Activated CD8-positive, alpha-beta memory T cell treated with anti-CD3 and anti-CD28 coated beads for 48 hours (primary cell): ENCODE results near the gene CEP70.
"Not testable (repeated sequence)": the region's sequence is repeated elsewhere in the genome, so short reads cannot be mapped to it uniquely, and the experiment has no call there.

ENCODE experiments used
- DNase-seq, 3 experiments: peaks; one replicate each; pipeline ENCODE4 v3.0.0-alpha.2; 2020; ENCODE audit warnings: low read depth in 2 of 3, low spot score in 2 of 3

The CEP70 gene, protein sequence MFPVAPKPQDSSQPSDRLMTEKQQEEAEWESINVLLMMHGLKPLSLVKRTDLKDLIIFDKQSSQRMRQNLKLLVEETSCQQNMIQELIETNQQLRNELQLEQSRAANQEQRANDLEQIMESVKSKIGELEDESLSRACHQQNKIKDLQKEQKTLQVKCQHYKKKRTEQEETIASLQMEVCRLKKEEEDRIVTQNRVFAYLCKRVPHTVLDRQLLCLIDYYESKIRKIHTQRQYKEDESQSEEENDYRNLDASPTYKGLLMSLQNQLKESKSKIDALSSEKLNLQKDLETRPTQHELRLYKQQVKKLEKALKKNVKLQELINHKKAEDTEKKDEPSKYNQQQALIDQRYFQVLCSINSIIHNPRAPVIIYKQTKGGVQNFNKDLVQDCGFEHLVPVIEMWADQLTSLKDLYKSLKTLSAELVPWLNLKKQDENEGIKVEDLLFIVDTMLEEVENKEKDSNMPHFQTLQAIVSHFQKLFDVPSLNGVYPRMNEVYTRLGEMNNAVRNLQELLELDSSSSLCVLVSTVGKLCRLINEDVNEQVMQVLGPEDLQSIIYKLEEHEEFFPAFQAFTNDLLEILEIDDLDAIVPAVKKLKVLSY

GRCh38 chr3:138594150-138594934 lies at the start of gene CEP70:
Gene CEP70, minus strand, starts transcription at chr3:138594260. Its CDS starts 21,333 bp downstream, at chr3:138572927.
- peak; percentile 64 to 75 (median 72) for DNase-seq

DNA sequence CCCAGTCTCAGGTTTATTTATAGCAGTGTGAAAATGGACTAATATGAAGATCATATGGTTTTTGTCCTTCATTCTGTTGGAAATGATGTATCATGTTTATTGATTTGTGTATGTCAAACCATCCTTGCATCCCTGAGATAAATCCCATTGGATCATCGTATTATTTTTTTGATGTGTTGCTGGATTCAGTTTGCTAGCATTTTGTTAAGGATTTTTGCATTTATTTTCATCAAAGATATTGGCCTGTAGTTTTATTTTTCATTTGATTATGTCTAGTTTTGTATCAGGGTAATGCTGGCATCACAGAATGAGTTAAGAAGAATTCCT lies 48.8 kb upstream of the CEP70 start:
- DNase-seq: no peak

GRCh38 chr3:138642226-138642926 lies 48.3 kb upstream of the CEP70 start:
- DNase-seq: no peak

- no peak for DNase-seq
These were observed 46.5 kb upstream of the CEP70 start for GRCh38 chr3:138640537-138640936.

GRCh38 chr3:138638641-138639040 lies 44.6 kb upstream of the CEP70 start:
- DNase-seq: no peak

DNA sequence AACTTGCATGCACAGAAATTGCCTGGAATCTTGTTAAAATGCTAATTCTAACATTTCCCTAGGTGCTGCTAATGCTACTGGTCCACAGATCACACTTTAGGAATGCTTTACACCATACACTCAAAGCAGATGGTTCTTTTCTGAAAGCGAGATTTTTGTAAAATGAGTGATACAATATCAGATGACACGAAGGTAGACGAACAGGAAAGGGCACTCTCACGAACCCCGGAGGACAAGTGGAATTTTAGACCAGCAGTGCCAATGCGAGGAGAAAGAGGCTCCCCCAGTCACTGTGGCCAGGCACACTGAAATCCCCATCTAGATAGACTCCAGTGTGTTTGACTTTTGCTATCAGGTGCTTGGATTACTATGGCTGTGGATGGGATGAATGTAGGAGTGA lies 35.5 kb upstream of the CEP70 start:
- DNase-seq: no peak

DNA sequence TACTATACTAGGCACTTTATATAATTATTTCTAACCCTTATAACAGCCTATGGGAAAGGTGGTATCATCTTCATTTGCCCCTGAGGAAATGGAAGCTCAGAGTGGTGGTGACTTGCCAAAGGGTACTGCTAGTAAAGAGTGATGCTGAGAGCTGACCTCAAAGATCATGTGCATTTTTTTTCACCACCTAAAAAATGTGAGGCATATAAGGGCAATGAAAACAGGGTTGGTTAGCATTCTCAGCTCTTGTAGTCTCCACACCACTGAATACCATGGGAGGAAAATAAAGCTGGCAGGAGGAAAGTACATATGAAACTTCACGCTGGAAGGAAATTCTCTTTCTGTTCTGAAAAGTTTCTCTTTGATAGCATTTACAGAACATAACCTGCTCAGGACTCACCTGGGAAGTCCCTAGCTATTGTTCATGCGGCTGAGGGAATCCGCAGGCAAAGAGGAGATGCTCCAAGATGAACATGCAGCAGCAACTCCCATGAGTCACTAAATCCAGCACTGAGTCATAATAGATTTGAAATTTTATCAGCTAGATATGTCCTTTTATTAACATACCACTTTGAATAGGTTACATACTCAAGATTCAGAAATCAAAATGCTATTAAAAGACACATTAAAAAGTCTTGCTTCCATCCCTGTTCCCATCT lies 31.8 kb upstream of the CEP70 start:
- DNase-seq: no peak

DNA sequence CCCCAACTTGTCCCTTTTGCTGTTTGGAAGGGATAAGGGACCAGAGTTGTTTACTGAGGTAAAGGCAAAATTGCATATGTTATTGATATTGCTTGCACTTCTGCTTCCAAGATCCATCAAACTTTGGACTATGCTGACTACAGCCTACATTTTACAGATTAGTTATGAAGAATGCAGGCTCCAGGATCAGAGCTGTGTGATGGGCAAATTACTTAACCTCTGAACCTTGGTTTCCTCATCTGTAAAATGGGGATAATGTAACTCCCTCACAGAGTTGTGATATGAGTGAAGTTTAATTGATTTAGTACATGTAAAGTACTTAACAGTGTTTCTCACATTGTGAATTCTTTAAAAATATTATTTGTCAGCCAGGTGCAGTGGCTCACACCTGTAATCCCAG lies 30.5 kb upstream of the CEP70 start:
- DNase-seq: no peak

DNA sequence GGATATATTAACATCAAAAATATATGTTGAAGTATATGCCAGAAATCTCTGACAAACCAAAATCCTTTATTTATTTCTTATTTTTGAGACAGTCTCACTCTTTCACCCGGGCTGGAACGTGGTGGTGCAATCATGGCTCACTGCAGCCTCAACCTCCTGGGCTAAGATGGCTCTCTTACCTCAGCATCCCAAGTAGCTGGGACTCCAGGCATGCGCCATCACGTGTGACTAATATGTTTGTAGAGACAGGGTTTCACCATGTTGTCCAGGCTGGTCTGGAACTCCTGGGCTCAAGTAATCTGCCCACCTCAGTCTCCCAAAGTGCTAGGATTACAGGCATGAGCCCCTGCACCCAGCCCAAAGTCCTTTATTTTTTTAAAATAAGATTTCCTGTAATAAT lies 26.4 kb upstream of the CEP70 start:
- no peak for DNase-seq

- DNase-seq: no peak
These were observed 21.4 kb upstream of the CEP70 start for GRCh38 chr3:138615462-138615861.

DNA sequence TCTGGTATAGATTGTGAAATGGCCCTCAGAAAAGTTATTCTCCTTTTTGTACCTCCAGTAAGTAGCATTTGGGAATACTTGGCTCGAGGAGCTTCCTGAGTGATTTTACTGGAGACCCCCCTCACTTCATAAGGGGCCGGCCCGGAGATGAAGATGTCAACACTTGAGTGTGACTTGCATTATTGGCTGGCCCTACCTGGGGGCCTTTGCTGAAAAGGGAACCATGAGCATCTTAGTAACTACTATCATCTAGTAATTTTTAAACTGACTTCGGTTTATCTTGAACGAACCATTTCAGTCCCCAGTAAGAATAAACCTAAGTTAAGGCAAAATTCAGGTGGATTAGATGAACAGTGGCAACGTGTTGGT lies 15.8 kb upstream of the CEP70 start:
- no peak for DNase-seq

DNA sequence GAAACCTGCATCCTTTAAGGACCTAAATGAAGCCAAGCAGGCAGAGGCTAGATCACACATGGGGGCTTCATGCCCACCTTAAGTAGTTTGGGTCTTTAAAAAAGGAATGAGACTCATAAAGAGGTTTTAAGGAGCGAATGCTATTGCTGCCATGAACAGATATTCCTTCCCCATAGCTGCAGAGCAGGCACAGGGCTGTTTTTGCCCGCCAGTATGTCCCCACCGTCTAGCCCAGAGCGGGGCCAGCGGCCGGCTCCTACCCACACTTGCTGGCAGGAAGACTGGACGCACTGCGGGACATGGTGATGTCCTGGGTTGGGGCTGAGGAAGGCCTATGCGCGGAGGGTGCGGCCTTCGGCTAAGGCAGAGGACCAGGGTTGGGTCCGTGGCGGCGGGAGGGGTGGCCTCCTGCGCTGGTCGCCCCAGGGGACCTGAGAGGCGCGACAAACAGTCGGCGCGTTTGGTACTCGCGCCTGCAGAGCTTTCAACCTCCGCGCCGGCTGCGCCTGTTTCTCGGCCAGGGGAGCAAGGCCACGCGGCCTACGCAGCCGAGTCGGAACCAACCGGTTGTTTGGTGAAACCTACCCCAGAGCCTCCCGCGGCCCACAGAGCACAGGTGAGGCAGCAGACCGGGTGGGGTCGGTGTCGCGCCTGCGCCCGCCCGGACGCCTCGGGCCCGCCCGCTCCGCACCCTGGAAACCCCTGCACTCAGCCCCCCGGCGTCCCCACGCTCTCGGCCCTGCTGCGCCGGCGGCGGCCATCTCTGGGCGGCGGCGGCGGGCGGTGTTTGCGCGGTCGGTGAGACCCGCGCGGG lies 14.5 kb upstream of the CEP70 start, which contains the start of gene FAIM:
Gene FAIM, plus strand, starts transcription at position 450 of the 814 bp plus-strand sequence. CDS start 10,956 bp downstream, outside the sequence.
- peak; percentile 37 to 59 (median 38) for DNase-seq

- not testable (repeated sequence) for DNase-seq
These were observed 10.1 kb upstream of the CEP70 start for GRCh38 chr3:138604106-138604595.

- not testable (repeated sequence) for DNase-seq
These were observed 7.6 kb upstream of the CEP70 start for GRCh38 chr3:138601661-138602060.

- no peak for DNase-seq
These were observed 6.2 kb upstream of the CEP70 start for GRCh38 chr3:138600100-138600745.

DNA sequence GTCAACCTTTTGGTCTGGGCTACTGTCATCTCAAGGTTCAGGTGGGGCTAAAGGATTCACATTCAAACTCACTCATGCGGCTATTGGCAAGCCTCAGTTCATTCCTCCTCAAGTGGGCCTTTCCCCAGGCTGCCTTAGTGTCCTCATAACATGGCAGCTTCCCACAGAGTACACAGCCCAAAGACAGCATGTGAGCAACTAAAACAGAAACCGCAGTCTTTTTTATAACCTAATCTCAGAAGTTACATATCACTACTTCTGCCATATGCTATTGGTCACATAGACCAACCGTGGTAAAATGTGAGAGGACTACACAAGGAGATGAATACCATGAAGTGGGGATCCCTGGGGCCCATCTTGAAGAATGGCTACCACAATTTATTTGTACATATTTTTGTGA lies 4.5 kb upstream of the CEP70 start:
- DNase-seq: no peak

- DNase-seq: not testable (repeated sequence)
These were observed 3.3 kb upstream of the CEP70 start for GRCh38 chr3:138597186-138597976.

DNA sequence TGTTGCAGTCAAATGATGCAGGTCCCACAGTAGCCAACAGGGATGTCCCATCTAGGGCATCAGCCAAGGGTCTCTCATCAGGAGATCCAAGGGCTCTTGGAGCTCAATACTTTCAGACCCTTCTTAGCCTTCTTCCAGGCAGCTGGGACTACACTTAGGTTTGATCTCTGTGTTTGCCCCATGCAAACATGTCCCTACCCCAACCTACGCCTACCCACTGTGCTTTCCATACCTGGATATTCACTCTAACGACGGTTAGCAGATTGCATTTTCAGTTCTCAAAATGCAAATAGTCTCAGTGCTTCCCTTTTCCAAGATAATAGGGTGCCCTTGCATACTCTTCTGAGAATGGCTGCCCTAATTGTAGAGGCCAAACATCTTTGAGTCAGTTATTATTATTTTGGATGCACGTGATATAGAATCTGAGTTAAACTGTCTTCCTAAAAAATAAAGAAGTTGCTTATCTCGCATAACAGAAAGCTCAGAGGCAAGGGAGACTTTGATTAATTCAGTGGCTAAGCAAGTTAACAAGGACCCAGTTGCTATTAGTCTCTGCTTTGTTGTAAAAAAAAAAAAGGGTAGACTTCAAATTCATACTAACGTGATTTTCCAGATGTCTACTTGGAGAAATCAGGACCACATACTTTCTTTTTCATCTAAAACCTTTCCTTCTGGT lies 1.0 kb upstream of the CEP70 start:
- DNase-seq: no peak
